SK-N-SH (cell line): Measurements from ENCODE around the gene CFAP251.

ENCODE experiments used
- CHD2 ChIP-seq: fragments of 150-350 bp; IDR thresholded peaks from 2 replicates; pipeline ENCODE4 v1.6.1; 2018; ENCODE audit warnings: low read length; ENCODE audit not compliant: partially characterized antibody
- EP300 ChIP-seq, 2 experiments: IDR thresholded peaks; 2 replicates each; pipeline versions ENCODE4 v1.4.0 to v1.6.1; 2012; ENCODE audit warnings: borderline replicate concordance in 1 of 2, low read depth in 1 of 2, low read length in 1 of 2
- GABPA ChIP-seq: IDR thresholded peaks from 2 replicates; pipeline ENCODE4 v1.4.0; 2012; ENCODE audit warnings: low read depth, mild to moderate bottlenecking
- GATA2 ChIP-seq: sonication (generic); formaldehyde crosslinking; IDR thresholded peaks from 2 replicates; pipeline ENCODE4 v1.5.0; 2020; ENCODE audit warnings: mild to moderate bottlenecking, missing genetic modification reagents
- JUND ChIP-seq: IDR thresholded peaks from 2 replicates; pipeline ENCODE4 v1.4.0; 2012
- RAD21 ChIP-seq: IDR thresholded peaks from 2 replicates; pipeline ENCODE4 v1.6.1; 2012; ENCODE audit warnings: mild to moderate bottlenecking, low read length
- RCOR1 ChIP-seq: fragments of 150-350 bp; IDR thresholded peaks from 2 replicates; pipeline ENCODE4 v1.6.1; 2017; ENCODE audit warnings: antibody characterized with exemption, low read length
- SMC3 ChIP-seq: IDR thresholded peaks from 2 replicates; pipeline ENCODE4 v1.6.1; 2012; ENCODE audit warnings: low read depth, low read length, improper control_type of control experiment
- YY1 ChIP-seq: IDR thresholded peaks from 2 replicates; pipeline ENCODE4 v1.4.0; 2012; ENCODE audit warnings: low read depth, mild to moderate bottlenecking
- ZBTB33 ChIP-seq: IDR thresholded peaks from 2 replicates; pipeline ENCODE4 v1.4.0; 2012; ENCODE audit warnings: low read depth, borderline replicate concordance
- TF ChIP-seq, protein P1 (sequence below): fragments of 200-600 bp; sonication (generic); IDR thresholded peaks from 2 replicates; pipeline ENCODE4 v1.6.1; 2017; ENCODE audit warnings: antibody characterized with exemption, mild to moderate bottlenecking, moderate library complexity

DNA sequence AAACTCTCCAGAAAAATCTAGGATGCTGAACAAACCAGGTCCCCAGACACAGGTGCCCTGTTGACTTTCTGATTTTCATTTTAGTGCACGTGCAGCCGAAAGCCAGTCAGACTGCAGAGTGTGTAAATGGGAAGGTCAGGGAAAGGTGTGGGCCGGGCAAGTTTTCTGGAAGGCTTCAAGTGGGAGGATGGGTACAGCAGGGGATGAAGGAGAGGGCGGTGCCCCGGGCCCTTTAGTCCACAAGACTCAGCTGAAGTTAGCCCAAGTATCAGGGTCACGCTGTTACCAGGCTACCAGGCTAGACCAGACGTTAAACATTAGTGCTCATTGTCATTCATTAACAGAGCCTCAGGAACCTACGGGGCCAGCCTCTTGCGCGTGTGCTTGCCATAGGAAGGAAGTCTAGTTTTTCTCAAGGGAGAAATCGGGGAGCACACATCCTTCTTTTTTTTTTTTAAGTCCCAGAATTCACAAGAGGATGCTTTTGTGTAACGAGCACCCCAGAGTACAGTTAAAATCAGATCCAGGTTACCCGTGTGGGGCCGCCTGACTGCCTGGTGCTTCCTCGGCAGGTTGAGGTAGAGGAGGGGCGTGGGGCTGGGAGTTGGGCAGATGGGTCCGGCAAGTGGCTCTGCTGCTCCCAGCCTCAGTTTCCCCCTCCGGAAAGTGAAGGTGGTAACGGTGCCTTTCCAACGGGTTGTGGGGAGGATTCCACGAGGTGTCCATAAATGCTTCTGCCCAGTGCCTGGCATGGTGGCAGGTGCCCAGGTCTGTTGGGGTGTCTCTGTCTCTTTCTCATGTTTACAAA lies 122.4 kb downstream of the CFAP251 start:
- TF ChIP-seq ZBTB33 (no peak), RCOR1 (no peak), YY1 (no peak), GABPA (no peak), GATA2 (CRISPR knock-in tag) (no peak), EP300 (IDR thresholded peaks at IDR 0.05; ENCODE audit: borderline replicate concordance in 1 of 2, low read depth in 1 of 2, low read length in 1 of 2) (no peak), JUND (no peak), CHD2 (no peak), RAD21 (no peak), SMC3 (no peak)
- TF ChIP-seq, protein P1, sequence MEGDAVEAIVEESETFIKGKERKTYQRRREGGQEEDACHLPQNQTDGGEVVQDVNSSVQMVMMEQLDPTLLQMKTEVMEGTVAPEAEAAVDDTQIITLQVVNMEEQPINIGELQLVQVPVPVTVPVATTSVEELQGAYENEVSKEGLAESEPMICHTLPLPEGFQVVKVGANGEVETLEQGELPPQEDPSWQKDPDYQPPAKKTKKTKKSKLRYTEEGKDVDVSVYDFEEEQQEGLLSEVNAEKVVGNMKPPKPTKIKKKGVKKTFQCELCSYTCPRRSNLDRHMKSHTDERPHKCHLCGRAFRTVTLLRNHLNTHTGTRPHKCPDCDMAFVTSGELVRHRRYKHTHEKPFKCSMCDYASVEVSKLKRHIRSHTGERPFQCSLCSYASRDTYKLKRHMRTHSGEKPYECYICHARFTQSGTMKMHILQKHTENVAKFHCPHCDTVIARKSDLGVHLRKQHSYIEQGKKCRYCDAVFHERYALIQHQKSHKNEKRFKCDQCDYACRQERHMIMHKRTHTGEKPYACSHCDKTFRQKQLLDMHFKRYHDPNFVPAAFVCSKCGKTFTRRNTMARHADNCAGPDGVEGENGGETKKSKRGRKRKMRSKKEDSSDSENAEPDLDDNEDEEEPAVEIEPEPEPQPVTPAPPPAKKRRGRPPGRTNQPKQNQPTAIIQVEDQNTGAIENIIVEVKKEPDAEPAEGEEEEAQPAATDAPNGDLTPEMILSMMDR: no peak
